ENCODE measurements around the gene PCED1B. TPM values are rescaled to one million over a fixed set of nuclear protein-coding genes. Genes with fewer than 3 reads are reported as not detected.

Gene PCED1B
- total RNA-seq, 1 donor from 2014 or later = 65.4 TPM

DNA sequence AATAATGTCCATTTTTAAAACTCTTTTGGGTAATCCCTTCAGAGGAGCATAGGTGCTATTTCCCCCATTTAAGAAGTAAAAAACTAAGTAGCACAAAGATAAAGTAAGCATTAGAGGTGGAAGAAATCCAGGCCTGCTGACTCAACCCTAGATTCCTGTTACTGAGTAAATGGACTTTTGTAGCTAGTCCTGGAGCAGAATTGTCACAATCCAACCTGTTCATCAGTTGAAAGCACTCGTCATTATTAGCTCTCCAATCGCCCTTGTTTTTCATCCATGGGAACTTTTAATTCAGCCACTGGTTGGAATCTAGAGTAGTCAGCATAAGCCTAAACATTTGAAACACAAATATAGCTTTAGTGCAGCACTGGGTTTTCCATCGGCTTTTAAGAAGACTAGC, 139.8 kb downstream of the PCED1B start:
- intact Hi-C loops (cut with micrococcal nuclease) = loop anchor here (5.0 kb wide), 5 partner anchors 488 to 1227 kb away; partner anchors contain the start of genes RPAP3, SCAF11 and SLC38A1
- Mint-ChIP-seq H3K27ac (peak overlapping the region; percentile 79), H3K36me3 (ENCODE audit: low read depth) (peaks cover 52% of the 10 kb centered on the region), H3K4me3 (peak overlapping the region; percentile 88), H3K9me3 (no peaks in the 10 kb centered on the region), H3K27me3 (no peaks in the 10 kb centered on the region), H3K4me1 (peaks cover 78% of the 10 kb centered on the region)
- TF ChIP-seq CTCF (IDR thresholded peaks at IDR 0.05) = no peak
- DNase-seq (no peak), ATAC-seq (ENCODE audit: low read depth) (no peak)
- ChIA-PET CTCF (interaction anchor here (0.8 to 5.2 kb wide), 5 partner anchors 12 to 178 kb away, joined by 3 to 31 read pairs (median 5); no protein-coding TSS in a partner anchor), POLR2A (interaction anchor here (0.6 to 5.5 kb wide), 12 partner anchors 9 to 1909 kb away, joined by 3 to 102 read pairs (median 6); partner anchors contain the start of genes AMIGO2 and PCED1B)

- no peaks in the 10 kb centered on the region for H3K9me3 Mint-ChIP-seq
- intact Hi-C loops (cut with micrococcal nuclease) = loop anchor here (2.0 kb wide), 1 partner anchor 15 kb away; no protein-coding TSS in a partner anchor
- POLR2A ChIA-PET = interaction anchor here (0.6 to 1.0 kb wide), 8 partner anchors 13 to 171 kb away, joined by 3 to 11 read pairs (median 6); partner anchors contain the start of genes AMIGO2 and PCED1B
- H3K27me3 Mint-ChIP-seq = no peaks in the 10 kb centered on the region
- ATAC-seq (ENCODE audit: low read depth) = no peak
- CTCF ChIA-PET = interaction anchor here (1.2 kb wide), 1 partner anchor 186 kb away, joined by 3 read pairs; no protein-coding TSS in a partner anchor
- DNase-seq = no peak
- peaks cover 83% of the 10 kb centered on the region for H3K4me1 Mint-ChIP-seq
- peaks cover 59% of the 10 kb centered on the region for H3K36me3 Mint-ChIP-seq (ENCODE audit: low read depth)
- H3K4me3 Mint-ChIP-seq = peak overlapping the region; percentile 24
- no peak for TF ChIP-seq CTCF (IDR thresholded peaks at IDR 0.05)
- H3K27ac Mint-ChIP-seq = peak overlapping the region; percentile 60
Observed at GRCh38 chr12:47221256-47222023, 142.0 kb downstream of the PCED1B start.

DNA sequence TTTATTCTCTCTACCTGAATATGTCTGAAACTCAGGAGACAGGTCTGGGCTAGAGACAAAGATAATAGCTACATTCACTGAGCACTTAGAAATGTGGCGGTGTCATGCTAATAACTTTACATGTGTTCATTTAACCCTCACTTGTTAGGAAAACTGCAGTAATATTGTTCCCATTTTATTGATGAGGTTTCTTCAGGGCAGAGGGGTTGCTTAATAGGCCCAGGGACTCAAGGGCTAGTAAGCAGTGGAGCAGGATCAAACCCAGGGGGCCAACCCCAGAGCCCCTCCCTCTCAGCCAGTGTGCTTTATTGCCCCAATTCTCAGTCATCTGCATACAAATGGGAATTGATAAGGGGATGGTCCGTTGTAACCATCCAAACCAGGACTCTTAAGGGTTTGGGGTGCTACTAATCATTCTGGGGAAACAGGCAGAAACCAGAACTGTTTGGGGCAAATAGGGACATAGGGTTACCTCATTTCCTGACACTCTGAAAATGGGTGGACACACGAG, 143.2 kb downstream of the PCED1B start:
- intact Hi-C loops (cut with micrococcal nuclease) = loop anchor here (2.0 kb wide), 1 partner anchor 16 kb away; no protein-coding TSS in a partner anchor
- Mint-ChIP-seq H3K9me3 (no peaks in the 10 kb centered on the region), H3K4me3 (peak overlapping the region; percentile 74), H3K4me1 (peaks cover 85% of the 10 kb centered on the region), H3K27ac (peak overlapping the region; percentile 88), H3K36me3 (ENCODE audit: low read depth) (peaks cover 63% of the 10 kb centered on the region), H3K27me3 (no peaks in the 10 kb centered on the region)
- ChIA-PET POLR2A (interaction anchor here (0.7 to 0.9 kb wide), 3 partner anchors 76 to 853 kb away, joined by 3 to 6 read pairs (median 6); partner anchors contain the start of genes AMIGO2 and PCED1B), CTCF (interaction anchor here (1.2 kb wide), 1 partner anchor 185 kb away, joined by 3 read pairs; no protein-coding TSS in a partner anchor)
- no peak for TF ChIP-seq CTCF (IDR thresholded peaks at IDR 0.05)
- ATAC-seq (ENCODE audit: low read depth) = no peak
- no peak for DNase-seq

GRCh38 chr12:47223031-47223847, 143.8 kb downstream of the PCED1B start:
- ChIA-PET POLR2A (interaction anchor here (1.0 kb wide), 1 partner anchor 10 kb away, joined by 3 read pairs; no protein-coding TSS in a partner anchor), CTCF (interaction anchor here (1.2 to 1.3 kb wide), 2 partner anchors 16 to 185 kb away, joined by 3 to 5 read pairs; no protein-coding TSS in a partner anchor)
- peak overlapping the region; percentile 88 for H3K27ac Mint-ChIP-seq
- peaks cover 85% of the 10 kb centered on the region for H3K4me1 Mint-ChIP-seq
- no peaks in the 10 kb centered on the region for H3K9me3 Mint-ChIP-seq
- peaks cover 64% of the 10 kb centered on the region for H3K36me3 Mint-ChIP-seq (ENCODE audit: low read depth)
- peak overlapping the region; percentile 74 for H3K4me3 Mint-ChIP-seq
- DNase-seq (no peak), ATAC-seq (ENCODE audit: low read depth) (peak; percentile 8)
- no peaks in the 10 kb centered on the region for H3K27me3 Mint-ChIP-seq
- intact Hi-C loops (cut with micrococcal nuclease) = loop anchor here (2.0 kb wide), 1 partner anchor 16 kb away; no protein-coding TSS in a partner anchor
- TF ChIP-seq CTCF (IDR thresholded peaks at IDR 0.05) = no peak

Data from activated B cell treated with CpG ODN at 0.5 μM for 24 hours (primary cell).